GM20431 (cell line): Measurements from ENCODE around the gene NAA11.
"Not testable (repeated sequence)": the region's sequence is repeated elsewhere in the genome, so short reads cannot be mapped to it uniquely, and the experiment has no call there.

Experiments
- in situ Hi-C: fragments of 300-500 bp; cut with MseI, MboI; formaldehyde crosslinking; loops from one replicate; pipeline ENCODE4 v1.15.0; 2020; ENCODE audit warnings: low sequenced_read_pairs; ENCODE audit not compliant: unreplicated experiment

NAA11 gene

DNA sequence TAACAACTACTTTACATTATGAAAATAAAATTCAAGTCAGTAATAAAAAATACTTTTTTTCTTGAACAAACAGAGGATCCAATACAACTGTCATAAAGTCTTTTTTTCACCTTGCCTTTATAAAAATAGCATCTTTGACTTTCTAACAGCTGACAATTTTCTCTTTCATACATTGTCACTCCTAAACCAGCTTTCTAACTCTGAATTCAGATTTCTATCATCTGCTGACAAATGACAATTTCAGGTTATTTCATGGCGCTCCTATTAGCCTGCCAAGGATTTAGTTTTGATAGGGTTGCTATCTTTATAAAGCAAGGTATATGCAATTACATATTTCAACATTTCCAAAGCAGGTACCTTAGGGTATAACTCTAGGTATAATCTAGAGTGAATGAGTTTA, 14.6 kb downstream of the NAA11 start:
- in situ Hi-C loops = no loop called here

GRCh38 chr4:79308971-79309370, 16.9 kb downstream of the NAA11 start:
- in situ Hi-C loops = no loop called here

DNA sequence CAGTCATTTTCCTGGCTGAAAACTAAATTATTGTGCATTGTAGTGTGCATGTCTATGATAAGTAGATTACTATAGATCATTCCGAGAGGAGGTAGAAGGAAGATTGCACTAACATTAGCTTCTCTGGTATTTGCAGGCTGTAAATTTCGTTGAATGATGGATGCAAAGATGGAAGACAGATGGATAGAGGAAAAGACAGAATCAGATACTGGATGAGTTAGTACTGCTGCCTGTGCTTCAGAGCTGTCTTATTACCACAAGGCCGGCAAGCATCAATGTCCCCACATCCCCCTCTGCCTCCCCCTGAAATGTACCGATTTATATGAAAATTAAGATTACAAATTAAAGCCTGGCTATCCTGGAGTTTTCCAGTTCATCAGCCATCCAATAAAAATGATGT, 17.7 kb downstream of the NAA11 start:
- in situ Hi-C loops = no loop called here

GRCh38 chr4:79306795-79307194, 19.1 kb downstream of the NAA11 start:
- in situ Hi-C loops = no loop called here

GRCh38 chr4:79300280-79300679, 25.6 kb downstream of the NAA11 start:
- in situ Hi-C loops = no loop called here

DNA sequence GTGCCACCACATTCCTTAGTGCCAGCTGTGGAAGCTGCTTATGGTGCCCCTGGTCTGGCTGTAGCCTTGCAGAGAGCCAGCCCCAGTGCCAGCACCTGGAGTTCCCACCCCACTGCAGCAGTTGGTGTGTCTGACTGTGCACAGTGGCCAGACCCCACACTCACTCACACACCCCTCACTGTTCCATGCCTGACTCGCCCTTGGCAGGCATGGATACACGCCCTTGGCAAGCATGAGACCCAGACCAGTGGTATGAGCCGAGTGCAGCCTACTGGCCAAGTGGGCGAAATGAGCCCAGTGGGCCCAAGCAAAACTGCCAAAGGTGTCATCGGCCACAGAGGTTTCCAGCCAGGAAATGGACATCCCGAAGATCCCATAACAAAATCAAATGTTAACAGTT, 27.4 kb downstream of the NAA11 start:
- in situ Hi-C loops = no loop called here

DNA sequence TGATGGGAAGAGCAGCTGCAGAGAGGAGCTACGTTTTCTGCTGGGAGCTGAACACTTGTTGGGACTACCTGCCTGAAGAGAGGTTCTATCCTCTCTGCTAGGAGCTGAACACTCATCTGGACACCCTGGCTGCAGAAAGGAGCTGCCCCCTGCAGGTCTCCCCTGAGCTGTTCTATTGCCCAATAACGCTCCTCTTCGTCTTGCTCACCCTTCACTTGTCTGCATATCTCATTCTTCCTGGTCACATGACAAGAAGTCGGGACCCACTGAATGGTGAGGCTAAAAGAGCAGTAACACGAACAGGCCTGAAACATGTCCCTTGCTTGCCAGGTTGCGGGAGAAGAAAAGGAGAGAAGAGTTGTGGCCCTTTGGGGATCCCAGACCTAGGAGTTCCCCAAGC, 27.8 kb downstream of the NAA11 start:
- in situ Hi-C loops = no loop called here

DNA sequence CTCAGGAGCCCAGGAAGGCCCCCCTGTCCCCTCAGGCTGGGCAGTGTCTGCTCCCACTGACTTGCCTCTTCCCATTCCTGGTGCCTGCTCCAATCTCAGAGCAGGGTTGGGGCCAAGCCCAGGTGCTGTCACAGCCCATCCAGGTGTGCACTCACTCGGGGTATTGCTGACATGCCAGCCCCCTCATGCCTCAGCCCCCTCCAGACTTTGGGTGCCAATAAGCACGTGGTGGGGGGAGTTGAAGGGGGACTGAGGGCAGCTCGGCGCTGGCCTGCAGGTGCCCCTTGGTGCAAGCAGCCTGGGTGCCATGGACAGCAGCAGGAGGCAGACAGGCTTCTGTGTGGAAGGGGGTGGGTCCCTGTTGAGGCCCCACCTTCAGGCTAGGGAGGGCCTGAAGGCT, 28.4 kb downstream of the NAA11 start:
- in situ Hi-C loops = no loop called here

- in situ Hi-C loops = no loop called here
Measured at GRCh38 chr4:79296768-79297428, 29.0 kb downstream of the NAA11 start.

GRCh38 chr4:79295086-79295485, 30.8 kb downstream of the NAA11 start:
- in situ Hi-C loops = no loop called here

DNA sequence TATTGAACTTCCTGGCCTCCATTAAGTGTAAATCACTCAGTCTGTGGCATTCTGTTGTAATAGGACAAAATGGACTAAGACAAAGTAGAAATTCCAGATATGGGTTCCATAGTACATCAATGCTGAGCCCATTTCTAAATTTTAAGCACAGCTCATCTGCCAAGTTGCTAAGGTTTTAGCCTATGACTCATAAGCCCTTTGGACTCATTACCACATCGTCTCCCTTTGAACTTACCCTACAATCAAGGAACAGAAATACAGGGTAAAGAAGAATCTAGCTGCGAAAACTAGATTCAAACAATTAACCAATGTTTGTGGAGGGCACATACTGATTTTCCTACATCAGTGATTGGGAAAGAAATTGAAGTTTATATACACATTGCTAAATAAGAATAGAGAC, 31.8 kb downstream of the NAA11 start:
- in situ Hi-C loops = no loop called here

DNA sequence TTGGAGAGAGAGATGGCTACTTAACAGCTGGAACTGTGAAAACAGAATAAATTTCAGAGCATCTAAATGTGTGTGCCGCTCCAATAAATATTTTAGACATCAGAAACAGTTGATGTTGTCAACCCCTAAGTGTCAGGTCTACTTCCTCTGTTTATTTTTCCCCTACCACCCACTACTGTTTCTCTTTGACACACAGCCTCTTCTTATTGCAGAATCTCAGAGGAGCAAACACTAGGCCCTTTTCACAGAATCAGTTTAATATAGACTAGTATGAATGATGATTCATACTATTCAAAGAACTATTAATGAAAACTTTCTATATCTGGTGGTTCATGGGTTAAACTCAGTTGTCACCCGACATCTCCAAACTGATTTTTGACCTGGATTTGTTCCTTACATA, 33.9 kb downstream of the NAA11 start:
- in situ Hi-C loops = no loop called here

DNA sequence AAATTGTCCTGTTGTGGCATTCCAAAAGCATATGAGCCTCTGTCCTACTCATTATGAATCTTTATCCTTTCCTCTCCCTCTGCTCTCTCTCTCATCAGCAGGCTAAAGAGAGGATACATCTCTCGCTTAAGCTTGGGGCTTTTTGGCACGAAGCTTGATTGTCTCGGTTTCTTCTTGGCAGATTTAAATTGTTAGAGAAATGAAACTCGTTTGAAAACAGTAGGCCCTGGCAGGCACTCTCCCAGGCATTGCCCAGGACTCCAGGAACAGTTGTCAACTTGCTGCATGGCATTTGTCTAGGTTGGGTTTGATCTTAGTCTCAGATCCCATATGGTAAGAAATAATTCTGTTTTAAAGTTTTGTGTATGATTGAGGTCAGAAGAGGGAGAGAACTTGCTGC, 35.5 kb downstream of the NAA11 start:
- in situ Hi-C loops = no loop called here

GRCh38 chr4:79288185-79288584, 37.7 kb downstream of the NAA11 start:
- in situ Hi-C loops = no loop called here

DNA sequence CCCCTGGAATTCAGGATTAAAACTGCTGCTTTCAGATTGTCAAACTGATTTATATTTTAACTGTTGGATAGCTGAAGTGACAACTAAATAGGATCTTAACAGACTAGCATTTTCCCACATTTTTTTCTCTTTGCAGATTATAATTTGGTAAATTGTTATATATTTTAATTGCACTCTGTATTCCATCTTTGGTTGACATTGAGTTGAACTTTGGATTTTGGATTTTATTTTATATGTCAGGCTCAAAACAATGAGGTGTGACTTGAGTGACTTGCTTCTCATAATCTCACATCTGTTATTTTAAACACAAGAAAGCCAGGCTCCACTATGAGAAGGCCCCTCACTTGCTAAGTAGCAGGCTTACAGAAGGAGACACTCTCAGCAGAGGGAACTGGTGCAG, 38.1 kb downstream of the NAA11 start:
- in situ Hi-C loops = no loop called here

GRCh38 chr4:79287076-79287475, 38.8 kb downstream of the NAA11 start:
- in situ Hi-C loops = no loop called here

DNA sequence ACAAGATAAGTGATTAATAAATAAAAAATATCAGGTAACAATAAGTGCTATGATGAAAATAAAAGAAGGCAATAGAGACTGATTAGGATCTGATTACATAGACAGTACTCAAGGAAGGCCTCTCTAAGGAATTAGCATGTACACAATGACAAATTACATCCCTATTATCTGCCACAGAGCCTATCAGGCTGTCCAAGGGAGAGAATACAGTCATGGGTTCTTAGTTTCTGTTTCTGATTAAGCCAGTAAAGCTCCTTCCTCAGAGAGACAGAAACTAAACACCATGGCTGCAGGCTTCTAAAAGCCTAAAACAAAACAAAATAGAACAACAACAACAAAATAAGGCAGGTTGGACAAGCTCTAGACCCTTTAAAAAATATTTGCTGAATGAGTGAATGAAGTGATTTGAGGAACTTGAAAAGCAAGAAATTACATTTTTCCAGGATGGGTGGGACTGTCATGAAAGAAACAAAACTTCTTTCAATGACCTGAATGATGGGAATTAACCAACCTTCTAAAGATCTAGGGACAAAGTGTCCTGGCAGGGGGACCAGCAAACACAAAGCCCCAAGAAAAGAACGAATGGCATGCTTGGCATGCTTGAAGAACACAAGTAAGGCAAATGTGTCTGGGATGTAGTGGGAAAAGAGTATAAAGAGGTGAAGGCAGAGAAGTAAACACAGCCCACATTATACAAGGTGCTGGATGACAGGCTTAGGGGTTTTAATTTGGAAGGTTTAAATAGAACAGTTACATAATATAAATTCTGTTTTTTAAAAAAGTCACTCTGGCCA, 44.1 kb downstream of the NAA11 start:
- in situ Hi-C loops = no loop called here

- in situ Hi-C loops = not testable (repeated sequence)
Measured at GRCh38 chr4:79277467-79277866, 48.4 kb downstream of the NAA11 start.

- in situ Hi-C loops = no loop called here
Measured at GRCh38 chr4:79273915-79274314, 51.9 kb downstream of the NAA11 start.

- in situ Hi-C loops = no loop called here
Measured at GRCh38 chr4:79272761-79273160, 53.1 kb downstream of the NAA11 start.

DNA sequence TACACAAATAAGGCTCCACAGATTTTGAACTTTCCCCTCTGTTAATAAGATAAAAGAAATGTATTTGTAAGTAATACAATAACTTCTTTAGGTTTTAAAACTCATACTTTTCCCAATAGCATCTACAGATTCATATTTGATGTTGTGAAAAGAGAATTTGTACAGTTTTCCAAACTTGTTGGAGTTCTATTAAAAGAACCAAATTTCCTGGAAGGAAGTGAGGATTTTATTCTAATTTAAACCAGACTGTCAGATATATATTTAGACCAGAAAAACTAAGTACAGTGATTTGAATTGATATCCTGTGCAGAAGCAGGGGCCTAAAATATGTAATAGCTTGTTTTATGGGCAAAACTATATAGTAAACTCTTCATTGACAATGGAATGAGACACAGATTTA, 53.7 kb downstream of the NAA11 start:
- in situ Hi-C loops = no loop called here

DNA sequence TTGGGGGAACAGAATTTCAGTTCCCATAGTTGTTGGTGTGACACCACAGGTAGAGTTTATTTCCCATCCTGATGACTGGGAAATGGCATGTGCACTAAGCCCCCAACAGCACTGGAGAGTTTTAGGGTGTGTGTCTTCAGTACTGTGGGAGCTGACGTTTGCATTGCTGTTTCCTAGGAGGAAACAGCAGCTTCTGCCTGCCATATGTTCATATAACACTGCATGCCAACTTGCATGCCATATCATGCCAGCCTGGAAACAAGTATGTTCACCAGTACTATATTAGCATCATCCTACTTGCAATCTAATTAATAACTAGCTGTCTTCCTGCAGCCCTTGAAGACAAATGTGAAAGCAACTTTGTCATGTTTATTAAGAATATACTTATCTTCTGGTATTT, 58.2 kb downstream of the NAA11 start:
- in situ Hi-C loops = no loop called here
